Panc1 (cell line): ENCODE measurements around the gene ZFP57. TPM values are rescaled to one million over a fixed set of nuclear protein-coding genes. Genes with fewer than 3 reads are reported as not detected.

Experiments used
- ATAC-seq: fragments of 200-7000 bp; cut with Tn5 transposase; 2 replicates; pipeline ENCODE4 v1.9.1; 2020; ENCODE audit warnings: mild to moderate bottlenecking, moderate library complexity
- BruUV-seq: library from RNA; stranded (reverse); fragments of 400-500 nt; replicated peaks from 2 replicates; lab custom pipeline; 2021; lab: Mats Ljungman, UMichigan
- CTCF ChIA-PET: fragments of 300-600 bp; sonication (Branson Sonifier 250); formaldehyde crosslinking; loops from one replicate; lab custom pipeline; 2022; ENCODE audit warnings: antibody characterized with exemption; lab: Charles Lee
- POLR2A ChIA-PET: fragments of 300-600 bp; sonication (Branson Sonifier 250); formaldehyde crosslinking; loops from one replicate; lab custom pipeline; 2022; ENCODE audit warnings: antibody characterized with exemption; lab: Charles Lee
- DNase-seq: peaks from one replicate; pipeline ENCODE4 v3.0.0-alpha.2; 2010; ENCODE audit warnings: low read depth, low spot score
- H3K27ac ChIP-seq: 2 replicates; pipeline ENCODE4 v1.5.1; 2011; ENCODE audit warnings: mild to moderate bottlenecking, low read length, inconsistent platforms
- H3K27me3 ChIP-seq: fragments of 200-500 bp; sonication (Bioruptor generic); 2 replicates; pipeline ENCODE4 v1.6.0; 2014; ENCODE audit warnings: low read length, inconsistent platforms; ENCODE audit not compliant: control insufficient read depth, insufficient read depth
- H3K36me3 ChIP-seq: fragments of 200-500 bp; sonication (Bioruptor generic); 2 replicates; pipeline ENCODE4 v1.5.1; 2014; ENCODE audit warnings: inconsistent platforms, mild to moderate bottlenecking, low read length, moderate library complexity; ENCODE audit not compliant: control insufficient read depth, insufficient read depth
- H3K4me1 ChIP-seq: 2 replicates; pipeline ENCODE4 v1.5.1; 2011; ENCODE audit warnings: inconsistent platforms, mild to moderate bottlenecking, low read length, moderate library complexity; ENCODE audit not compliant: control insufficient read depth, insufficient read depth
- H3K4me3 ChIP-seq, 2 experiments: 2 replicates each; pipeline ENCODE4 v1.5.1; 2011 to 2012; ENCODE audit warnings: low read depth in 2 of 2, low read length in 2 of 2, mild to moderate bottlenecking in 2 of 2, inconsistent platforms in 1 of 2, moderate library complexity in 1 of 2
- H3K9me3 ChIP-seq: fragments of 200-500 bp; sonication (Bioruptor generic); 2 replicates; pipeline ENCODE4 v1.5.1; 2014; ENCODE audit warnings: low read depth, mild to moderate bottlenecking, inconsistent platforms, low read length, moderate library complexity; ENCODE audit not compliant: control insufficient read depth, insufficient read depth
- CTCF ChIP-seq: fragments of 450-650 bp; IDR thresholded peaks from 2 replicates; pipeline ENCODE4 v1.5.1; 2017; ENCODE audit warnings: mild to moderate bottlenecking
- POLR2AphosphoS5 ChIP-seq: IDR thresholded peaks from 2 replicates; pipeline ENCODE4 v1.6.1; 2012; ENCODE audit warnings: mild to moderate bottlenecking, low read depth, low read length, moderate library complexity
- REST ChIP-seq, 2 experiments: IDR thresholded peaks; 2 replicates each; pipeline ENCODE4 v1.6.1; 2011 to 2012; ENCODE audit warnings: low read depth in 2 of 2, control low read depth in 1 of 2, low read length in 1 of 2, mild to moderate bottlenecking in 1 of 2, moderate library complexity in 1 of 2; ENCODE audit not compliant: insufficient read depth in 1 of 2
- SIN3A ChIP-seq: IDR thresholded peaks from 2 replicates; pipeline ENCODE4 v1.6.1; 2012; ENCODE audit warnings: low read depth, mild to moderate bottlenecking, low read length, moderate library complexity, borderline replicate concordance; ENCODE audit not compliant: insufficient read depth
- TCF7L2 ChIP-seq: IDR thresholded peaks from 2 replicates; pipeline ENCODE4 v1.6.1; 2011; ENCODE audit warnings: mild to moderate bottlenecking, low read depth, low read length, inconsistent platforms
- in situ Hi-C: cut with HindIII; loops from 2 replicates; pipeline ENCODE4 v1.10.0; 2016; ENCODE audit warnings: low sequenced_read_pairs, low pct_unique_long_range_greater_than_20kb
- intact Hi-C: fragments of 100-400 bp; cut with micrococcal nuclease; formaldehyde crosslinking; loops from one replicate; pipeline ENCODE4 v1.10.0; 2022; ENCODE audit not compliant: unreplicated experiment
- total RNA-seq: library from RNA; stranded (reverse); gene quantifications from one replicate; pipeline ENCODE4 v1.2.1, GENCODE V29; 2021; ENCODE audit not compliant: unreplicated experiment

Gene ZFP57
- total RNA-seq, 1 experiment from 2014 or later: not detected

GRCh38 chr6:29696147-29697125, 15.5 kb upstream of the ZFP57 start:
- DNase-seq: no peak
- H3K4me1 ChIP-seq: no peaks in the 10 kb centered on the region
- ChIA-PET POLR2A (no interaction called here), CTCF (interaction anchor here (0.6 to 2.1 kb wide), 5 partner anchors 9 to 167 kb away, joined by 4 to 13 read pairs (median 6); no protein-coding TSS in a partner anchor)
- no peak overlapping the region for H3K27ac ChIP-seq
- H3K27me3 ChIP-seq: peaks cover under 1% of the 10 kb centered on the region; the same call in 1 of the 2 replicates
- in situ Hi-C loops: no loop called here
- intact Hi-C loops: no loop called here
- no peak for TF ChIP-seq POLR2AphosphoS5
- no peak for TF ChIP-seq SIN3A
- no peak for TF ChIP-seq TCF7L2
- TF ChIP-seq CTCF: peak; percentile 84
- no TSS peak for BruUV-seq
- H3K4me3 ChIP-seq: no peak overlapping the region
- H3K9me3 ChIP-seq: no peaks in the 10 kb centered on the region
- peak; percentile 69 for ATAC-seq
- no peaks in the 10 kb centered on the region for H3K36me3 ChIP-seq

- CTCF ChIA-PET: interaction anchor here (0.7 kb wide), 1 partner anchor 13 kb away, joined by 4 read pairs; no protein-coding TSS in a partner anchor
- intact Hi-C loops: no loop called here
- H3K4me3 ChIP-seq: no peak overlapping the region
- in situ Hi-C loops: no loop called here
- H3K27me3 ChIP-seq: no peaks in the 10 kb centered on the region
- POLR2A ChIA-PET: no interaction called here
- H3K36me3 ChIP-seq: no peaks in the 10 kb centered on the region
- H3K4me1 ChIP-seq: no peaks in the 10 kb centered on the region
- H3K9me3 ChIP-seq: no peaks in the 10 kb centered on the region
- TF ChIP-seq REST (IDR thresholded peaks at IDR 0.05; ENCODE audit: insufficient read depth in 1 of 2, low read depth in 2 of 2, low read length in 1 of 2) (no peak), POLR2AphosphoS5 (no peak), TCF7L2 (no peak), CTCF (no peak), SIN3A (no peak)
- ATAC-seq (no peak), DNase-seq (no peak)
- no peak overlapping the region for H3K27ac ChIP-seq
- no TSS peak for BruUV-seq
Observed at GRCh38 chr6:29694637-29695036, 13.7 kb upstream of the ZFP57 start.
